ENCODE results near the gene CHRND. TPM values are rescaled to one million over a fixed set of nuclear protein-coding genes. Genes with fewer than 3 reads are reported as not detected.
A peak's percentile ranks its signal among the peaks of the same experiment; 100 is the strongest.

CHRND gene
- total and polyA plus RNA-seq, 2 donors from 2014 or later: not detected

- Histone ChIP-seq H3K4me3 (ENCODE audit: low read length in 3 of 3) (no peak overlapping the region), H3K4me1 (ENCODE audit: control insufficient read depth in 2 of 3, insufficient read depth in 2 of 3, low read depth in 1 of 3, low read length in 3 of 3) (no peaks in the 10 kb centered on the region), H3K27ac (ENCODE audit: low read depth in 2 of 2, low read length in 2 of 2) (no peak overlapping the region), H3K9me3 (ENCODE audit: control insufficient read depth in 2 of 3, insufficient read depth in 1 of 3, low read length in 3 of 3) (no peaks in the 10 kb centered on the region), H3K27me3 (ENCODE audit: control insufficient read depth, insufficient read depth, low read length) (peaks cover 17% of the 10 kb centered on the region), H3K9ac (ENCODE audit: low read length in 3 of 3) (no peak overlapping the region), H3K36me3 (ENCODE audit: control insufficient read depth in 2 of 3, insufficient read depth in 3 of 3, low read length in 3 of 3) (no peaks in the 10 kb centered on the region)
- intact Hi-C loops (cut with DNase I): no loop called here
- peak in 4 of 5 donors; percentile 20 to 66 (median 42) for DNase-seq
- TF ChIP-seq, protein P1, sequence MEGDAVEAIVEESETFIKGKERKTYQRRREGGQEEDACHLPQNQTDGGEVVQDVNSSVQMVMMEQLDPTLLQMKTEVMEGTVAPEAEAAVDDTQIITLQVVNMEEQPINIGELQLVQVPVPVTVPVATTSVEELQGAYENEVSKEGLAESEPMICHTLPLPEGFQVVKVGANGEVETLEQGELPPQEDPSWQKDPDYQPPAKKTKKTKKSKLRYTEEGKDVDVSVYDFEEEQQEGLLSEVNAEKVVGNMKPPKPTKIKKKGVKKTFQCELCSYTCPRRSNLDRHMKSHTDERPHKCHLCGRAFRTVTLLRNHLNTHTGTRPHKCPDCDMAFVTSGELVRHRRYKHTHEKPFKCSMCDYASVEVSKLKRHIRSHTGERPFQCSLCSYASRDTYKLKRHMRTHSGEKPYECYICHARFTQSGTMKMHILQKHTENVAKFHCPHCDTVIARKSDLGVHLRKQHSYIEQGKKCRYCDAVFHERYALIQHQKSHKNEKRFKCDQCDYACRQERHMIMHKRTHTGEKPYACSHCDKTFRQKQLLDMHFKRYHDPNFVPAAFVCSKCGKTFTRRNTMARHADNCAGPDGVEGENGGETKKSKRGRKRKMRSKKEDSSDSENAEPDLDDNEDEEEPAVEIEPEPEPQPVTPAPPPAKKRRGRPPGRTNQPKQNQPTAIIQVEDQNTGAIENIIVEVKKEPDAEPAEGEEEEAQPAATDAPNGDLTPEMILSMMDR (IDR thresholded peaks at IDR 0.05; ENCODE audit: borderline replicate concordance, extremely low read depth, insufficient read depth): no peak
- FAIRE-seq: no peak
These were observed 37.8 kb upstream of the CHRND start for GRCh38 chr2:232488097-232488711.

DNA sequence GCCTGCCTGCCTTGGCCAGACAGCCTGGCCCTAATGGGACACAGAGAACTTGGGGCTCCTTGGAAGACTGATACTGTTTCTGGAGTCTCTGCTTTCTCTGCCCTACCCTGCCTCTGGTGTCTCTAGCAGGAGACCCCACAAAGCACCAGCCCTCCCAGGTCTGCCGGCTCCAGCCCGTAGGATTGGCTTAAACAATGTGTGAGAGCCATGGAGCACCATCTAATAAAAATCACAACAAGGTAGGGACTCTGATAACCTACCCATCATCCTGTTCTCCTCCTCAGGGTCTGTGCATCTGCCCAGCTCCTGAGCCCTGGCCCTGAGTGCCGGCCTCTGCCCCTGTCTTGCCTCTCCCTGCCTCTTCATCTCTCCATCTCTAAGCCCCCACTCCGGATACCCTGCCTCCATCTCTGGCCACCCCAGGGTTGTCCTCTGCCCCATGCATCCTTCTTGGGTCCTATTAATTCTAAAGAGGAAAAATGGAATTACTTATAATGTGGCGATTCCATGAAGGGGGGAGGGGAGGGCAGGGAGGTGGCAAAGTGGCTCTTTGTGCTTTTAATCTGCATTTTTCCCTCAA lies 37.1 kb upstream of the CHRND start:
- Histone ChIP-seq H3K36me3 (ENCODE audit: control insufficient read depth in 2 of 3, insufficient read depth in 3 of 3, low read length in 3 of 3) (no peaks in the 10 kb centered on the region), H3K9me3 (ENCODE audit: control insufficient read depth in 2 of 3, insufficient read depth in 1 of 3, low read length in 3 of 3) (no peaks in the 10 kb centered on the region), H3K9ac (ENCODE audit: low read length in 3 of 3) (no peak overlapping the region), H3K4me3 (ENCODE audit: low read length in 3 of 3) (no peak overlapping the region), H3K27me3 (ENCODE audit: control insufficient read depth, insufficient read depth, low read length) (peaks cover 17% of the 10 kb centered on the region), H3K4me1 (ENCODE audit: control insufficient read depth in 2 of 3, insufficient read depth in 2 of 3, low read depth in 1 of 3, low read length in 3 of 3) (no peaks in the 10 kb centered on the region), H3K27ac (ENCODE audit: low read depth in 2 of 2, low read length in 2 of 2) (no peak overlapping the region)
- TF ChIP-seq, protein P1 (IDR thresholded peaks at IDR 0.05; ENCODE audit: borderline replicate concordance, extremely low read depth, insufficient read depth): no peak
- intact Hi-C loops (cut with DNase I): no loop called here
- DNase-seq (peak in 1 of 5 donors; percentile 48), FAIRE-seq (no peak)

DNA sequence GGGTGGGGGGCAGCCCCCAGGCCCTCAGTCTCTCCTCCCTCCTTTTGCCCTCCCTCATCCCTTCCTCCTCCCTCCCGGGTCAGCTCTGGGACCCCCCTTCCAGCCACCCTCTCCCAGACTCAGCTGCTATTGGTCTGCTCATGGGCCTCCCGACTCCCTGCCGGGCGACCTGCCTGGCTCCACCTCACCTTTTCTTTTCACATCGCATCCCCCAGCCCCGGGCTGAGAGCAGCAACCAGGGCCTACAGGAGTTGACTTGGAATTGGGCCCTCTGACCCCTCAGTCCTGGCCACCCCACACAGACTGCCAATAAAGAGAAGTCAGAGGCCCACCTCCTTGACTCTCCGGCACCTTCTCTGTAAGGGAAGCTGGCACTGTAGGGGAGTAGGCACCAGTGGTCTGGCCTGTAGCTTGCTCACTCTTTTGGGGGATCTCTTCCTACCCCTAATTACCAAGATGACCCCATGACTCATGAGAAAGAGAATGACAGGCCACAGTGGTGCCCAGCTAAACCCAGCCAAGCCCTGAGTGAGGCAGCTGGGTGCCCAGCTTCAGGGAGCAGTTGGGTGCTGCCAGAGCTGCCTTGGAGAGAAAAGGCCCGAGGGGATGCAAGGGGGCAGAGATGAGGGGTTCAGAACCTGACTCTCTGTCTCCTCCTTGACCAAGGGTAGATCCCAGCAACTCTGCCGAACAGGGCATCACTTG lies 36.3 kb upstream of the CHRND start:
- H3K27ac ChIP-seq (ENCODE audit: low read depth in 2 of 2, low read length in 2 of 2): no peak overlapping the region
- TF ChIP-seq, protein P1 (IDR thresholded peaks at IDR 0.05; ENCODE audit: borderline replicate concordance, extremely low read depth, insufficient read depth): no peak
- H3K27me3 ChIP-seq (ENCODE audit: control insufficient read depth, insufficient read depth, low read length): peaks cover 13% of the 10 kb centered on the region
- DNase-seq (peak in 2 of 5 donors; percentile 40 to 46), FAIRE-seq (no peak)
- no peaks in the 10 kb centered on the region for H3K36me3 ChIP-seq (ENCODE audit: control insufficient read depth in 2 of 3, insufficient read depth in 3 of 3, low read length in 3 of 3)
- intact Hi-C loops (cut with DNase I): no loop called here
- no peaks in the 10 kb centered on the region for H3K9me3 ChIP-seq (ENCODE audit: control insufficient read depth in 2 of 3, insufficient read depth in 1 of 3, low read length in 3 of 3)
- no peak overlapping the region for H3K4me3 ChIP-seq (ENCODE audit: low read length in 3 of 3)
- no peak overlapping the region for H3K9ac ChIP-seq (ENCODE audit: low read length in 3 of 3)
- no peaks in the 10 kb centered on the region for H3K4me1 ChIP-seq (ENCODE audit: control insufficient read depth in 2 of 3, insufficient read depth in 2 of 3, low read depth in 1 of 3, low read length in 3 of 3)
